ENCODE measurements around the gene USP37.

The USP37 gene

GRCh38 chr2:218428846-218429558 is 139.1 kb downstream of the USP37 start:
- Histone ChIP-seq H3K4me2 (ENCODE audit: low read length) (no peak overlapping the region), H4K20me1 (ENCODE audit: insufficient read depth, low read length) (no peaks in the 10 kb centered on the region), H3K9me3 (ENCODE audit: low read length) (no peaks in the 10 kb centered on the region), H3K79me2 (ENCODE audit: insufficient read depth, low read length) (no peaks in the 10 kb centered on the region), H3K36me3 (ENCODE audit: insufficient read depth, low read length) (no peaks in the 10 kb centered on the region), H3K4me3 (ENCODE audit: low read depth, low read length, poor library complexity, severe bottlenecking) (no peak overlapping the region), H3K9ac (ENCODE audit: low read length) (no peak overlapping the region), H3F3A (ENCODE audit: insufficient read depth, low read length) (no peaks in the 10 kb centered on the region), H2AFZ (ENCODE audit: low read length) (no peak overlapping the region), H3K27ac (ENCODE audit: low read depth, low read length, poor library complexity, severe bottlenecking) (no peak overlapping the region), H3K4me1 (ENCODE audit: insufficient read depth, low read length, severe bottlenecking) (no peaks in the 10 kb centered on the region), H3K27me3 (ENCODE audit: insufficient read depth, low read length) (no peaks in the 10 kb centered on the region; the same call in 1 of the 2 replicates), H3K9me2 (ENCODE audit: low read depth, low read length) (no peaks in the 10 kb centered on the region)
- no peak for TF ChIP-seq EZH2 (IDR thresholded peaks at IDR 0.05; ENCODE audit: borderline replicate concordance, low read length)
- TF ChIP-seq, protein P1, sequence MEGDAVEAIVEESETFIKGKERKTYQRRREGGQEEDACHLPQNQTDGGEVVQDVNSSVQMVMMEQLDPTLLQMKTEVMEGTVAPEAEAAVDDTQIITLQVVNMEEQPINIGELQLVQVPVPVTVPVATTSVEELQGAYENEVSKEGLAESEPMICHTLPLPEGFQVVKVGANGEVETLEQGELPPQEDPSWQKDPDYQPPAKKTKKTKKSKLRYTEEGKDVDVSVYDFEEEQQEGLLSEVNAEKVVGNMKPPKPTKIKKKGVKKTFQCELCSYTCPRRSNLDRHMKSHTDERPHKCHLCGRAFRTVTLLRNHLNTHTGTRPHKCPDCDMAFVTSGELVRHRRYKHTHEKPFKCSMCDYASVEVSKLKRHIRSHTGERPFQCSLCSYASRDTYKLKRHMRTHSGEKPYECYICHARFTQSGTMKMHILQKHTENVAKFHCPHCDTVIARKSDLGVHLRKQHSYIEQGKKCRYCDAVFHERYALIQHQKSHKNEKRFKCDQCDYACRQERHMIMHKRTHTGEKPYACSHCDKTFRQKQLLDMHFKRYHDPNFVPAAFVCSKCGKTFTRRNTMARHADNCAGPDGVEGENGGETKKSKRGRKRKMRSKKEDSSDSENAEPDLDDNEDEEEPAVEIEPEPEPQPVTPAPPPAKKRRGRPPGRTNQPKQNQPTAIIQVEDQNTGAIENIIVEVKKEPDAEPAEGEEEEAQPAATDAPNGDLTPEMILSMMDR (IDR thresholded peaks at IDR 0.05; ENCODE audit: low read length), result no peak

DNA sequence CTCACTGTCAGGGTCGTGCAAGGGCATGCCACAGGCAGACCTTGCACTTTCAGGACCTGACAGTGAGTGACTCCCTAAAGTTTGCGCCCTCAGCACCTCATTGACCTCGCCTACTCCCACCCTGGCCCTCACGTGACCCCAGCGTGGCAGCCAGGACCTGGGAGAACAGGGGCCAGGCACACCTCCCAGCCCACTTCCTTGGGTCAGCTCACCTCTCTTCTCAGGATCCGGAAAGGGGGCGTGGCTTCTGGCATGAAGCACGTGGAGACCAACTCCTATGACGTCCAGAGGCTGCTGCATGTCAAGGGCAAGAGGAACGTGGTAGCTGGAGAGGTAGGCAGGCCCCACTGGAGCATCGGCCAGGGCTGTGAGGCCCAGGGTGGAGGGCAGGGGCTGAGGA is 140.4 kb downstream of the USP37 start:
- Histone ChIP-seq H3K9ac (ENCODE audit: low read length) (no peak overlapping the region), H3K9me3 (ENCODE audit: low read length) (no peaks in the 10 kb centered on the region), H3F3A (ENCODE audit: insufficient read depth, low read length) (no peaks in the 10 kb centered on the region), H3K9me2 (ENCODE audit: low read depth, low read length) (no peaks in the 10 kb centered on the region), H3K27me3 (ENCODE audit: insufficient read depth, low read length) (no peaks in the 10 kb centered on the region; the same call in 1 of the 2 replicates), H3K27ac (ENCODE audit: low read depth, low read length, poor library complexity, severe bottlenecking) (no peak overlapping the region), H3K4me2 (ENCODE audit: low read length) (no peak overlapping the region), H3K4me1 (ENCODE audit: insufficient read depth, low read length, severe bottlenecking) (no peaks in the 10 kb centered on the region), H3K36me3 (ENCODE audit: insufficient read depth, low read length) (no peaks in the 10 kb centered on the region), H2AFZ (ENCODE audit: low read length) (no peak overlapping the region), H3K4me3 (ENCODE audit: low read depth, low read length, poor library complexity, severe bottlenecking) (no peak overlapping the region), H4K20me1 (ENCODE audit: insufficient read depth, low read length) (no peaks in the 10 kb centered on the region), H3K79me2 (ENCODE audit: insufficient read depth, low read length) (no peaks in the 10 kb centered on the region)
- TF ChIP-seq, protein P1 (IDR thresholded peaks at IDR 0.05; ENCODE audit: low read length), result no peak
- TF ChIP-seq EZH2 (IDR thresholded peaks at IDR 0.05; ENCODE audit: borderline replicate concordance, low read length), result no peak

DNA sequence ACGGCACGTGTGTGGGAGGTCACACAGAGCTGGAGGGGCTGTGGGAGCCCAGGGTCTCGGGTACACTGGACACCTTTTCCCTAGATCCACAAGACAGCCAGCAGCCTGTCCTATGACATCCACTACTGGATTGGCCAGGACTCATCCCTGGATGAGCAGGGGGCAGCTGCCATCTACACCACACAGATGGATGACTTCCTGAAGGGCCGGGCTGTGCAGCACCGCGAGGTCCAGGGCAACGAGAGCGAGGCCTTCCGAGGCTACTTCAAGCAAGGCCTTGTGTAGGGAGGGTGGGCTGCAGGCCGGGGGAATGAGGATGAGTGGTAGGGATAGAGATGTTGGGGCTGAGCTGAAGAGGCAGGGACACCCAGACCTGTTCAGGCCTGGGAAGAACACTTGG is 142.6 kb downstream of the USP37 start:
- no peak overlapping the region for H3K27ac ChIP-seq (ENCODE audit: low read depth, low read length, poor library complexity, severe bottlenecking)
- no peaks in the 10 kb centered on the region for H3K79me2 ChIP-seq (ENCODE audit: insufficient read depth, low read length)
- no peak overlapping the region for H2AFZ ChIP-seq (ENCODE audit: low read length)
- TF ChIP-seq, protein P1 (IDR thresholded peaks at IDR 0.05; ENCODE audit: low read length), result no peak
- no peak for TF ChIP-seq EZH2 (IDR thresholded peaks at IDR 0.05; ENCODE audit: borderline replicate concordance, low read length)
- no peaks in the 10 kb centered on the region for H3K9me2 ChIP-seq (ENCODE audit: low read depth, low read length)
- H4K20me1 ChIP-seq (ENCODE audit: insufficient read depth, low read length), result no peaks in the 10 kb centered on the region
- H3K9ac ChIP-seq (ENCODE audit: low read length), result no peak overlapping the region
- H3F3A ChIP-seq (ENCODE audit: insufficient read depth, low read length), result no peaks in the 10 kb centered on the region
- no peak overlapping the region for H3K4me3 ChIP-seq (ENCODE audit: low read depth, low read length, poor library complexity, severe bottlenecking)
- H3K36me3 ChIP-seq (ENCODE audit: insufficient read depth, low read length), result no peaks in the 10 kb centered on the region
- no peaks in the 10 kb centered on the region for H3K9me3 ChIP-seq (ENCODE audit: low read length)
- no peaks in the 10 kb centered on the region; the same call in 1 of the 2 replicates for H3K27me3 ChIP-seq (ENCODE audit: insufficient read depth, low read length)
- no peaks in the 10 kb centered on the region for H3K4me1 ChIP-seq (ENCODE audit: insufficient read depth, low read length, severe bottlenecking)
- no peak overlapping the region for H3K4me2 ChIP-seq (ENCODE audit: low read length)

Data from OCI-LY1 (cell line).